ENCODE data around the gene DPYSL5.

DNA sequence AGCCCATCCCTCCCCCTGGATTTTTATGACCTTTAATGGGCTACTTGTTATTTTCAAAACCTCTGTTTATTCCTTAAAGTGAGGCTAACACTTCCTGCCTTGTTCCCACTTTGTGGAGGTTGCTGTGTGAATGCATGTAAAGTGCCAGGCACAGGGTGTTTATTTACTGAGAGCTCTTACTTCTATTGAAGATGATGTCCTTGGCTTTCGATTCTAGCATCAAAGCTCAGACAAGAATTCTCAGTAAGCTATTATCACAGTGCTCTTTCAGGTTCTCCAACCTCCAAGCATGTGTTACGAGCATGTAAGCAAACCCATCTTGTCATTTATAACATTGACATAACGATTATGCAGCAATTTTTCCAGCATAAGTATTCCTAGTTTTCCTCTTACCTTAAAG lies 44.2 kb downstream of the DPYSL5 start:
- TF ChIP-seq POLR2AphosphoS5 (IDR thresholded peaks at IDR 0.05; ENCODE audit: low read depth, low read length) (no peak), TAF1 (IDR thresholded peaks at IDR 0.05; ENCODE audit: low read depth, low read length) (no peak)
